HG03439 (cell line): ENCODE measurements around the gene SPOCK3.

Source experiments
- ATAC-seq: cut with Tn5 transposase; IDR thresholded peaks from one replicate; pipeline ENCODE4 v1.9.1; 2021; ENCODE audit warnings: mild to moderate bottlenecking, moderate library complexity; ENCODE audit not compliant: unreplicated experiment

The SPOCK3 gene

GRCh38 chr4:167041524-167041923 is 192.8 kb downstream of the SPOCK3 start:
- no peak for ATAC-seq

GRCh38 chr4:167035390-167035789 is 198.9 kb downstream of the SPOCK3 start:
- no peak for ATAC-seq

DNA sequence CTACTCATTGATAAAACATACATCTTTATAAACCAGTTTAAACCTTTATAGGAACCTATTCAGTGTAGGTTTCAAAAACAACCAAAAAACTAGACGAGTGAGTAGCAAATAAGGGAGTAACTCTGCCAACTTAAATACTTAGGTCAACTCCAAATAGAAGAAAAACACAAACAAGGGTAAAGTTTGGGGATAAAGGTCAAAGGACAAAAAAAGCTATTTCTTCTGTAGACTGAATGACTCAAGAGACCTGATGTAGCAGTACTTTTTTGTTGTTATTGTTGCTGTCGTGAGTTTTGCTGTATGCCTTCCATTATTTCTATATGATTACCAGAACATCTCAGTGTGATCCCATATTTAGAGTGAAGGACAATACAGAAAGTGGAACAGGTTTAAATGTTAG is 199.3 kb downstream of the SPOCK3 start:
- no peak for ATAC-seq

DNA sequence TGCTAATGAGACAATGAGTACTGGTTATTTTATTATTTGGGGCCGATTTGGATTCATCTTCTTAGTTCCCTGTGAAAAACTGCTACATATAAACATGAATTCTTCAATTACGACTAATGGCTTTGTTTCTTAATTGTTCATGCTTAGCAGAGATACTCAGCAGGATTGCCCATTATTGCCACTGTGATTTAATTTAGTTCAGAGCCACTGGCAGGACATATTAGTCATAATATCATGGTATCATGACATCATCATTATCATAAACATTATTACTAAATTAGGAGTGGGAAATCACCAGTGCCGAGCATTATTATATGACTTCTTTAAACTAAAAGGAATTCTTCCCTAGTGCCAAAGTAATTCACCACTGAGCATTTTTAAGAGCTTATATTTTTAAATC is 201.4 kb downstream of the SPOCK3 start:
- no peak for ATAC-seq

DNA sequence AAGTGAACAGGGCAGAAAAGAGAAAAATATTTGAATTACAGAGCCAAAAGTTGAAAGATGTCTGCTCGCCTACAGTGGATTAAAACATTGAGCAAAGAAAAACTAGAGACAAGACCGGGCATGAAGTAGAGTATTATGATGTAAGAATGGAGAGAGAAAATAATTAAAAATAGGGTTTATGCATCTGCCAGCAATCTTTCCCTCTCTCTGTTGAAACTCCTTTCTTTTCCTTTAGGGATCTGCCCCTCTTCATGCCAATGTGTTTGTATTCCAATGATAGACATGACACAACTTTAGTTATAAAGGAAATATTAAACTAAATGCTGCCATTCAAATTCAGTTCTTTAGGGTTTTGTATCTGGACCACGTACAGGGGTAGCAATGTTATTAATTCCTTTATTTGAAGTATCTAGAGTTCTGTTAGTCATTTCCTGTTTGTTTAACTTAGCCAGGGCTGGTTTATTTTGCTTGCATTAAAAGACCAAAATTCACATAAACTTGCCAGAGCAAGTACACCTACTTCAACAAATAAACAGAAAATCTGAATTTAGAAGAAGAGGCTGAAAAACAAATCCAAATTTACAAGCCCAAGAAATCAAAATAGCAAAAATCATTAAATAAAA is 202.6 kb downstream of the SPOCK3 start:
- no peak for ATAC-seq

- ATAC-seq, result no peak
Measured at GRCh38 chr4:167028976-167029375, 205.3 kb downstream of the SPOCK3 start.

DNA sequence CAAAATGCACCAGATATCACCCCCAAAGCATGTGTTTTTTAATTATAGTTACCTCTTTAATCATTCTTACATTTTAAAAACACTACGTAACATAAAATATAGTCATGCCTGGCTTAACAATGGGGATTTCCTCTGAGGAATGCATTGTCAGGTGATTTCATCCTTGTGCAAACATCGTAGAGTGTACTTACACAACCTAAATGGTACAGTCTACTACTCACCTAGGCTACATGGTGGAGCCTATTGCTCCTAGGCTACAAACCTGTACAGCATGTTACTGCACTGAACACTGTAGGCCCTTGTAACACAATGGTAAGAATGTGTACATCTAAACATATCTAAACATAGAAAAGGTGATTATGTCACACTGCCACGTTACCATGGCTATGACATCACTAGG is 208.6 kb downstream of the SPOCK3 start:
- ATAC-seq, result no peak

- no peak for ATAC-seq
Measured at GRCh38 chr4:167023364-167023925, 210.8 kb downstream of the SPOCK3 start.

GRCh38 chr4:167021545-167022155 is 212.6 kb downstream of the SPOCK3 start:
- peak; percentile 70 for ATAC-seq

DNA sequence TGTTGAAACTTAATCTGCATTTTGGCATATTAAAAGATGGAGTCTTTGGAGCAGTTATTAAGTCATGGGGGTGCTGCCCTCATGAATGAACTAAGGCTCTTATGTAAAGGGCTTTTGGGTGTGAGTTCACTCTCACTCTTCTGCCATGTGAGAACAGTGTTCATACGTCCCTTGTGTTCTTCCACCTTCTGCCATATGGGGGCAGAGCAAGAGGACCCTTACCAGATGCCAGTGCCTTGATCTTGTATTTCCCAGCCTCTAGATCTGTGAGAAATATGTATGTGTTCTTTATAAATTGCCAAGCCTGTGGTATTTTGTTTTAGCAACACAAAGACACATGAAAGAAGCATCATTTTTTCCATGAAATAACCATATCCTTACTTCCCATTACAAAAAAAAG is 213.9 kb downstream of the SPOCK3 start:
- ATAC-seq, result peak; percentile 51

- ATAC-seq, result no peak
Measured at GRCh38 chr4:167014944-167015343, 219.3 kb downstream of the SPOCK3 start.

DNA sequence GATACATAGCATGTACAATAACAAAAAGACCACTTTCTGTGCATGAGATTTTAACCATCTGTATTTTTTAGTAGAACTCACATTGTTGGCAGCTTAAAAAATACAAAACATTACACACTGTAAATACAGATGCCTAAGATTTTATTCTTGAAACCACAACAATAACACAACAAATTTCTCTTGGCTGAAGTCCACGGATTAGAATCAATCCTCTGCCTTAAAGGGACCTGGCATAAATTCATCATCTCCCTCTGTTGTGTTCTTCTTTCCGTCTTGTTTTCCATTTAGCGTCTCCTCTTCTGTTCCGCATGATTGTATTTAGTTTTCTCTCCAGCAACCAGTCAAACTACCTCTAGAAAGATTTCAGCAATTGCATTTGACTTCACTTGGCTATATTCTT is 231.0 kb downstream of the SPOCK3 start:
- no peak for ATAC-seq

DNA sequence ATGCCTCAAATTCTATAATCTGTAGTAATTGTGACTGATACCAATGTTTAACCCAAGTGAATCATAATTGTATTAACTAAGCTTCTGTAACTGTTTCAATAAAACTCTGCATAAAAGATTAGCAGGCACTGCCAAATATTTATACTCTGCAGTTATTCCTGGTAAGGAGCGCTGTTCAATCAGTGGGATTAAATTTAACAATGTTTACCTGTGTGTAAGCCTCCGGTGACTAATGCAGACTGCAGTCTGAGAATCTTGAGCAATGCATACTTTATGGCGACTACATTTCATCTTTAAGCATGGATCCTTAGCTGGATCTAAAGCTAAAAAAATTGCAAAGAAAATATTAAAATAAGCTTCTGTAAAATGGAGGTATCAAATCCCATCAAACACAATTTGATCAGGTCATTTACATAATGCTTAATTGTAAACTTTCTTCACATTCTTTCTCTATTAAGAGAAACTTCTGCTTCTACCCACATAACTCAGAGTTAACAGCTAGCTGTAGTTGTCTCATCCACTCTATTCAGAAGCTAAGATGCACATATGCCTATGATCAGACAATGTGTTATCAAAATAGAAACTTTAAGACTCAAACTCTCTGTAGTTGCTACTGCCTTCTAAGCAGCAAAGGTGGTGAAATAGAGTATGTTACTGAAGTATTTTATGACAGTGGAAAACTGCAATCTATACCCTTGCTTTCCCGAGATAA is 234.0 kb downstream of the SPOCK3 start:
- ATAC-seq, result no peak

DNA sequence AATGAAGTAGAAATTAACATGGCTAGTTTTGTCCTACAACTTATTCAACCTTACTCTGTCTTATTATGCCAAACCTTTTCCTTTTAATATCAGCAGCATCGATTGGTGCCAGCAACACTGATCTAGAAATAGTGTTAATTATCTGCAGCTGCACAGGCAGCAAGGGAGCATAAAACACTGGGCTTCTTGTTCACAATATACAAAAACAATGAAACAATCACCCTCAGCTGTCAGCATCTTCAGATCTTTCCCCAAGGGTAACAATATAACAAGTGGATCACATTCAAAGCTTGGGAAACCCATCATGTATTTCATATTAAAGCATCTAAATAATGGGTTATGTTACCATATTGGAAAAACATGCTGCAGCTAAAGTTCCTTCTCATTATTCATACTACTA is 238.1 kb downstream of the SPOCK3 start:
- ATAC-seq, result no peak

GRCh38 chr4:166994686-166995085 is 239.6 kb downstream of the SPOCK3 start:
- no peak for ATAC-seq

DNA sequence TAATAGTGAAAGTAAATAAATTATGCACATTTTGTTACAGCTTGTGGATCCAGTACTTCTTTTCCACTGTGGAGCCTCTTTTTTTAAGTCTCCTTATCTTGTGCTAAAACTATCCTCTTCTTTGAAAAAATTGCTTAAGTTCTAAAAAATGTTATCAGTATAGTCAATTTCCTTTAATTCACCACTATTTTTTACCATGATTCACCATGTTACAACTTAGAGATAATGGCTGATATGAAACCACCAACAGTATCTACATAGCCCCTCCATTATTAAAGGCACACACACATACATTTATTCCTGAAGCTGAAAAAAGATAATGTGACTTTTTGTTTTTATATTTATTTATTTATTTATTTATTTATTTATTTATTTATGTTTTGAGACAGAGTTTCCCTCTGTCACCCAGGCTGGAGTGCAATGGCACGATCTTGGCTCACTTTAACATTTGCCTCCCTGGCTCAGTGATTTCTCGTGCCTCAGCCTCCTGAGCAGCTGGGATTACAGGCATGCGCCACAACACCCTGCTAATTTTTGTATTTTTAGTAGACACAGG is 243.2 kb downstream of the SPOCK3 start:
- no peak for ATAC-seq

GRCh38 chr4:166989886-166990285 is 244.4 kb downstream of the SPOCK3 start:
- ATAC-seq, result no peak

DNA sequence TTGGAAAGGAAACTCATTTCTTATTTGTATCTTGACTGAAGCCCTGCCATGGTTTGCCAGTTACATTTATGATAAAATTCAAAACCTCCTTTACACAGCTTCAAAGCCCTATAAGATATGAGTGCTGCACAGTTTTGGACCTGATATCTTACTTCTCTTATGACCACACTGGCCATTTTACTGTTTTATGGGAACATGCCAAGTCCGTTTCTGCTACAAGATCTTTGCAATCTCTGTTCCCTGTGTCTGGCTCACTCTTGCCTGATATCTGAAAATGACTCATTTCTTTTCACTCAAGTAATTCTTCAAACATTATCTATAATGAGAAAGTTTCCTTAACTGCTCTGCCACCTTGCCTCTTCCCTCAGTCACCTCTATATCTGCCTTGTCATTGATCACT is 247.3 kb downstream of the SPOCK3 start:
- ATAC-seq, result no peak

DNA sequence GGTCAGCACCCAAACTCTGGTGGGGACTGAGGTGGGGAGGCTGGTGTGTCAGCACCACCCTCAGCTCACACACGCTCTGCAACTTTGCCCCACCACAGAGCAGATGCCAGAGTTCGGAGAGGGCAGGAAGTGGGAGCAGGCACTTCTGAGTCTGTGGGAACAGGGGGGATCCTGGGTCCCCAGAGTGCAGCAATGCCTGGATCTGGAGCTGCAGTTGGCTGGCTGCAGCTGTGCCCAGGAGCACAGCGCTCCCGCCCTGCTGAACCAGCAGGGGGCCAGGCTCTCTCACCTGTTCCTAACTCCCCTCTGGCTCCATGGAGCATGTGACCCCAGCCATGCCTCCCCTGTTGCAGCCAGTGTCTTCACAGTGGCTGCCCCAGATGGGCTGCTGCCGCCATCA is 252.4 kb downstream of the SPOCK3 start:
- ATAC-seq, result no peak

DNA sequence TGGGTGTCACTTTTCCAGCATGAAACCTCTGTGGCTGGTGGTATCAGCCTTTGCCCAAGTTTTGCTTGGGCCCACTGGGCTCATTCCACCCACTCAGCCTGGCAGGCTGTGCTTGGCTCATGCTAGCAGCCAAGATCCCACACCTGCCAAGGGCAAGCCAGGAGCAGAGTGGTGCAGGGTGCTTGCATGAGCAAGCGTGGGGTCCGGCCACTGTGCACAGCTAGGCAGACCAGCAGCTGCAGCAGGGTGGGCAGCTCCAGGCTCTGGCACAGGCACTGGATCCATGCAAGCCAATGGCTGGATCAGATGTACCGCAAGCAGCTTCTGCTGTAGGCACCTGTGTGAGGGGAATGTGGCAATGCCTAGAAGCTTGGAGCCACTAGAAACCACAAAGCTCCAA is 253.9 kb downstream of the SPOCK3 start:
- ATAC-seq, result no peak

- no peak for ATAC-seq
Measured at GRCh38 chr4:166977596-166977995, 256.7 kb downstream of the SPOCK3 start.

DNA sequence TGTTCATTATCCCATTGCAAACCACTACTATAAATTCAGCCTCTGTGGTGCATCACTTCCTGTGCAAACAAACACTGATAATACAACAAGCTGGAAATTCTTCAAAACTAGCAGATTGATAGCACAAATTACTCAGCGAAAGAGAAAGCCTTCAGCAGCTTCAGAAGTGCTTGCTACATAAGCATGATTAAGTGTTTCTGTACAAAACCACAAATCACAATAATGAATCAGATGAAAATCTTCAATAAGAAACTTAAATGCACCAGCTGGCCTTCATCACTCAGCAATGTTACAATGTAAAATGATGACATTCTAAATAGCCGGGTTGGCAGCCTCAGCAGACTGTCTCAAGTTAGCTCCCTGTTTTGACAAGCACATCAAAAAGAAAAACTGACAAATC is 262.2 kb downstream of the SPOCK3 start:
- ATAC-seq, result no peak
